Thyroid gland (tissue), 4 donors: ENCODE results near the gene RASGRP3.

Experiments used
- POLR2A ChIP-seq, 2 donors: fragments of 450-650 bp; IDR thresholded peaks; one replicate each; pipeline ENCODE4 v1.6.1; 2017; ENCODE audit warnings: antibody characterized with exemption in 2 of 2, mild to moderate bottlenecking in 2 of 2, moderate library complexity in 1 of 2
- TF ChIP-seq, protein P1 (sequence below), 6 experiments: fragments of 200-600 bp in 3 of 6; fragments of 450-650 bp in 3 of 6; sonication (generic) in 3 of 6; IDR thresholded peaks; one replicate each; pipeline ENCODE4 v1.5.1; 2016 to 2019; ENCODE audit warnings: antibody characterized with exemption in 6 of 6, mild to moderate bottlenecking in 2 of 6, inconsistent platforms in 1 of 6, moderate library complexity in 1 of 6

DNA sequence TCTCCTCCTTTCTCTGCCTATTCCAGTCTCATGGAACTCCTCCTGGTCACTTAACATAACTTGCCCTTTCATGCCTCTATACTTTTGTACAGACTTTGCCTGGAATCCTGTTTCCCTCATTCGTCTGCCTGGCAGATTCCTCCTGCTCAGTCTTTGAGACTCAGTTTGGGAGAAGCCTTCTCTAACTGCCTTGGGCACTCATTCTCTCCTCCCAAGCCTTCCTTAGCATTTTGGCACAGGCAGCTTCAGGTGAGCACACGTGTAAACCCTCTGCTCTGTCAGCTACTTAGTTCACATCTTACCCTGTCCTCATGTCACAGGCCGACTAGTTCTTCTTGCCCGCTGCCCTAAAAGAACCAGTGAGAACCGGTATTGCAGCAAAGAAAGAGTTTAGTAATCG is 128.6 kb downstream of the RASGRP3 start:
- TF ChIP-seq, protein P1, sequence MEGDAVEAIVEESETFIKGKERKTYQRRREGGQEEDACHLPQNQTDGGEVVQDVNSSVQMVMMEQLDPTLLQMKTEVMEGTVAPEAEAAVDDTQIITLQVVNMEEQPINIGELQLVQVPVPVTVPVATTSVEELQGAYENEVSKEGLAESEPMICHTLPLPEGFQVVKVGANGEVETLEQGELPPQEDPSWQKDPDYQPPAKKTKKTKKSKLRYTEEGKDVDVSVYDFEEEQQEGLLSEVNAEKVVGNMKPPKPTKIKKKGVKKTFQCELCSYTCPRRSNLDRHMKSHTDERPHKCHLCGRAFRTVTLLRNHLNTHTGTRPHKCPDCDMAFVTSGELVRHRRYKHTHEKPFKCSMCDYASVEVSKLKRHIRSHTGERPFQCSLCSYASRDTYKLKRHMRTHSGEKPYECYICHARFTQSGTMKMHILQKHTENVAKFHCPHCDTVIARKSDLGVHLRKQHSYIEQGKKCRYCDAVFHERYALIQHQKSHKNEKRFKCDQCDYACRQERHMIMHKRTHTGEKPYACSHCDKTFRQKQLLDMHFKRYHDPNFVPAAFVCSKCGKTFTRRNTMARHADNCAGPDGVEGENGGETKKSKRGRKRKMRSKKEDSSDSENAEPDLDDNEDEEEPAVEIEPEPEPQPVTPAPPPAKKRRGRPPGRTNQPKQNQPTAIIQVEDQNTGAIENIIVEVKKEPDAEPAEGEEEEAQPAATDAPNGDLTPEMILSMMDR (IDR thresholded peaks at IDR 0.05) = no peak
- TF ChIP-seq POLR2A (IDR thresholded peaks at IDR 0.05) = peak in 1 of 2 donors; percentile 12
